GM18867 (cell line): ENCODE measurements around the gene PAIP2.
"Not testable (repeated sequence)": the region's sequence is repeated elsewhere in the genome, so short reads cannot be mapped to it uniquely, and the experiment has no call there.

Experiments used
- ATAC-seq: cut with Tn5 transposase; IDR thresholded peaks from one replicate; pipeline ENCODE4 v1.9.1; 2021; ENCODE audit warnings: mild to moderate bottlenecking, moderate library complexity; ENCODE audit not compliant: unreplicated experiment

Gene PAIP2

GRCh38 chr5:139407517-139407916 is 65.9 kb downstream of the PAIP2 start:
- no peak for ATAC-seq

GRCh38 chr5:139408191-139408590 is 66.5 kb downstream of the PAIP2 start:
- no peak for ATAC-seq

GRCh38 chr5:139409116-139409515 is 67.5 kb downstream of the PAIP2 start:
- ATAC-seq, result not testable (repeated sequence)

GRCh38 chr5:139410121-139410992 is 68.7 kb downstream of the PAIP2 start:
- no peak for ATAC-seq

- ATAC-seq, result no peak
Observed at GRCh38 chr5:139410993-139411828, 69.6 kb downstream of the PAIP2 start.

- ATAC-seq, result no peak
Observed at GRCh38 chr5:139413153-139413552, 71.5 kb downstream of the PAIP2 start.

- ATAC-seq, result no peak
Observed at GRCh38 chr5:139413963-139414362, 72.3 kb downstream of the PAIP2 start.

- no peak for ATAC-seq
Observed at GRCh38 chr5:139414581-139415130, 73.0 kb downstream of the PAIP2 start.

- no peak for ATAC-seq
Observed at GRCh38 chr5:139415221-139415861, 73.7 kb downstream of the PAIP2 start.

- ATAC-seq, result no peak
Observed at GRCh38 chr5:139415869-139416268, 74.2 kb downstream of the PAIP2 start.

- no peak for ATAC-seq
Observed at GRCh38 chr5:139416651-139417050, 75.0 kb downstream of the PAIP2 start.

GRCh38 chr5:139417214-139417613 is 75.6 kb downstream of the PAIP2 start:
- no peak for ATAC-seq

- no peak for ATAC-seq
Observed at GRCh38 chr5:139418793-139419192, 77.1 kb downstream of the PAIP2 start.
